ENCODE measurements around the gene OFD1.

- TF ChIP-seq, protein P1, sequence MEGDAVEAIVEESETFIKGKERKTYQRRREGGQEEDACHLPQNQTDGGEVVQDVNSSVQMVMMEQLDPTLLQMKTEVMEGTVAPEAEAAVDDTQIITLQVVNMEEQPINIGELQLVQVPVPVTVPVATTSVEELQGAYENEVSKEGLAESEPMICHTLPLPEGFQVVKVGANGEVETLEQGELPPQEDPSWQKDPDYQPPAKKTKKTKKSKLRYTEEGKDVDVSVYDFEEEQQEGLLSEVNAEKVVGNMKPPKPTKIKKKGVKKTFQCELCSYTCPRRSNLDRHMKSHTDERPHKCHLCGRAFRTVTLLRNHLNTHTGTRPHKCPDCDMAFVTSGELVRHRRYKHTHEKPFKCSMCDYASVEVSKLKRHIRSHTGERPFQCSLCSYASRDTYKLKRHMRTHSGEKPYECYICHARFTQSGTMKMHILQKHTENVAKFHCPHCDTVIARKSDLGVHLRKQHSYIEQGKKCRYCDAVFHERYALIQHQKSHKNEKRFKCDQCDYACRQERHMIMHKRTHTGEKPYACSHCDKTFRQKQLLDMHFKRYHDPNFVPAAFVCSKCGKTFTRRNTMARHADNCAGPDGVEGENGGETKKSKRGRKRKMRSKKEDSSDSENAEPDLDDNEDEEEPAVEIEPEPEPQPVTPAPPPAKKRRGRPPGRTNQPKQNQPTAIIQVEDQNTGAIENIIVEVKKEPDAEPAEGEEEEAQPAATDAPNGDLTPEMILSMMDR (IDR thresholded peaks at IDR 0.05; ENCODE audit: low read length): no peak
- TF ChIP-seq EZH2 (optimal IDR thresholded peaks at IDR 0.05; ENCODE audit: low read depth, low read length): no peak
Observed at GRCh38 chrX:13697455-13697854, 37.1 kb upstream of the OFD1 start.
